ENCODE results near the gene IFI30. TPM values are rescaled to one million over a fixed set of nuclear protein-coding genes. Genes with fewer than 3 reads are reported as not detected.

Gene IFI30
- total and polyA plus RNA-seq, 2 experiments from 2014 or later = 0.86 to 10.3 TPM

- Histone ChIP-seq H3K27ac (no peak overlapping the region), H3F3A (ENCODE audit: insufficient read depth) (peaks cover 10% of the 10 kb centered on the region), H3K79me2 (ENCODE audit: insufficient read depth) (no peaks in the 10 kb centered on the region), H3K27me3 (replicated peaks; ENCODE audit: insufficient read depth) (no peaks in the 10 kb centered on the region), H3K4me1 (ENCODE audit: insufficient read depth) (peaks cover 5% of the 10 kb centered on the region; the same call in 1 of the 2 replicates), H3K36me3 (ENCODE audit: low read depth) (no peaks in the 10 kb centered on the region), H2AFZ (no peak overlapping the region), H4K20me1 (ENCODE audit: insufficient read depth) (no peaks in the 10 kb centered on the region), H3K4me3 (no peak overlapping the region), H3K9me2 (ENCODE audit: insufficient read depth) (no peaks in the 10 kb centered on the region), H3K9ac (no peak overlapping the region), H3K9me3 (ENCODE audit: low read depth) (no peaks in the 10 kb centered on the region), H3K4me2 (ENCODE audit: unreplicated experiment) (no peak overlapping the region)
- no peak for DNase-seq
- TF ChIP-seq EZH2 (IDR thresholded peaks at IDR 0.05; ENCODE audit: insufficient read depth, poor library complexity, severe bottlenecking) (no peak), EZH2phosphoT487 (IDR thresholded peaks at IDR 0.05; ENCODE audit: insufficient read depth, low read depth) (no peak)
- WGBS, 2 experiments (ENCODE audit: low coverage in 1 of 2, low lambda C conversion rate in 2 of 2, missing lambda C conversion rate in 2 of 2) = 74 to 76% methylated on average over 7 of the region's 7 CpGs
- in situ Hi-C loops (cut with MboI) = no loop called here
Measured at GRCh38 chr19:18196511-18196845, 22.9 kb downstream of the IFI30 start.

- H3K4me2 ChIP-seq (ENCODE audit: unreplicated experiment) = no peak overlapping the region
- H3K9me3 ChIP-seq (ENCODE audit: low read depth) = no peaks in the 10 kb centered on the region
- no peaks in the 10 kb centered on the region for H3K36me3 ChIP-seq (ENCODE audit: low read depth)
- H3K79me2 ChIP-seq (ENCODE audit: insufficient read depth) = no peaks in the 10 kb centered on the region
- no peak overlapping the region for H3K27ac ChIP-seq
- H3K4me1 ChIP-seq (ENCODE audit: insufficient read depth) = peaks cover 5% of the 10 kb centered on the region; the same call in 1 of the 2 replicates
- WGBS, 2 experiments (ENCODE audit: low coverage in 1 of 2, low lambda C conversion rate in 2 of 2, missing lambda C conversion rate in 2 of 2) = 89 to 92% methylated on average over 18 of the region's 18 CpGs
- H3K9ac ChIP-seq = no peak overlapping the region
- no peaks in the 10 kb centered on the region for H3K9me2 ChIP-seq (ENCODE audit: insufficient read depth)
- H3K27me3 ChIP-seq (replicated peaks; ENCODE audit: insufficient read depth) = no peaks in the 10 kb centered on the region
- no peak overlapping the region for H3K4me3 ChIP-seq
- H4K20me1 ChIP-seq (ENCODE audit: insufficient read depth) = no peaks in the 10 kb centered on the region
- no peak for DNase-seq
- peaks cover 2% of the 10 kb centered on the region for H3F3A ChIP-seq (ENCODE audit: insufficient read depth)
- H2AFZ ChIP-seq = no peak overlapping the region
- no peak for TF ChIP-seq EZH2phosphoT487 (IDR thresholded peaks at IDR 0.05; ENCODE audit: insufficient read depth, low read depth)
- TF ChIP-seq EZH2 (IDR thresholded peaks at IDR 0.05; ENCODE audit: insufficient read depth, poor library complexity, severe bottlenecking) = no peak
- in situ Hi-C loops (cut with MboI) = no loop called here
Measured at GRCh38 chr19:18197306-18197705, 23.7 kb downstream of the IFI30 start.

GRCh38 chr19:18197941-18198340 is 24.3 kb downstream of the IFI30 start:
- Histone ChIP-seq H3K4me3 (no peak overlapping the region), H3K9me3 (ENCODE audit: low read depth) (no peaks in the 10 kb centered on the region), H3K27me3 (replicated peaks; ENCODE audit: insufficient read depth) (no peaks in the 10 kb centered on the region), H3K79me2 (ENCODE audit: insufficient read depth) (no peaks in the 10 kb centered on the region), H2AFZ (no peak overlapping the region), H3K4me1 (ENCODE audit: insufficient read depth) (peaks cover 5% of the 10 kb centered on the region; the same call in 1 of the 2 replicates), H3K4me2 (ENCODE audit: unreplicated experiment) (no peak overlapping the region), H3K9me2 (ENCODE audit: insufficient read depth) (no peaks in the 10 kb centered on the region), H3F3A (ENCODE audit: insufficient read depth) (no peaks in the 10 kb centered on the region), H3K9ac (no peak overlapping the region), H3K27ac (no peak overlapping the region), H4K20me1 (ENCODE audit: insufficient read depth) (no peaks in the 10 kb centered on the region), H3K36me3 (ENCODE audit: low read depth) (no peaks in the 10 kb centered on the region)
- TF ChIP-seq EZH2phosphoT487 (IDR thresholded peaks at IDR 0.05; ENCODE audit: insufficient read depth, low read depth) = no peak
- TF ChIP-seq EZH2 (IDR thresholded peaks at IDR 0.05; ENCODE audit: insufficient read depth, poor library complexity, severe bottlenecking) = no peak
- in situ Hi-C loops (cut with MboI) = no loop called here
- DNase-seq = no peak
- WGBS, 2 experiments (ENCODE audit: low coverage in 1 of 2, low lambda C conversion rate in 2 of 2, missing lambda C conversion rate in 2 of 2) = 59 to 61% methylated on average over 6 of the region's 6 CpGs

- Histone ChIP-seq H2AFZ (no peak overlapping the region), H4K20me1 (ENCODE audit: insufficient read depth) (no peaks in the 10 kb centered on the region), H3F3A (ENCODE audit: insufficient read depth) (no peaks in the 10 kb centered on the region), H3K4me3 (no peak overlapping the region), H3K4me1 (ENCODE audit: insufficient read depth) (peaks cover 5% of the 10 kb centered on the region; the same call in 1 of the 2 replicates), H3K9me2 (ENCODE audit: insufficient read depth) (no peaks in the 10 kb centered on the region), H3K9me3 (ENCODE audit: low read depth) (no peaks in the 10 kb centered on the region), H3K79me2 (ENCODE audit: insufficient read depth) (no peaks in the 10 kb centered on the region), H3K27ac (no peak overlapping the region), H3K36me3 (ENCODE audit: low read depth) (no peaks in the 10 kb centered on the region), H3K4me2 (ENCODE audit: unreplicated experiment) (no peak overlapping the region), H3K27me3 (replicated peaks; ENCODE audit: insufficient read depth) (no peaks in the 10 kb centered on the region), H3K9ac (no peak overlapping the region)
- no peak for DNase-seq
- in situ Hi-C loops (cut with MboI) = no loop called here
- TF ChIP-seq EZH2phosphoT487 (IDR thresholded peaks at IDR 0.05; ENCODE audit: insufficient read depth, low read depth) (no peak), EZH2 (IDR thresholded peaks at IDR 0.05; ENCODE audit: insufficient read depth, poor library complexity, severe bottlenecking) (no peak)
- WGBS, 2 experiments (ENCODE audit: low coverage in 1 of 2, low lambda C conversion rate in 2 of 2, missing lambda C conversion rate in 2 of 2) = 89 to 95% methylated on average over 6 of the region's 6 CpGs
Measured at GRCh38 chr19:18198374-18198773, 24.8 kb downstream of the IFI30 start.

- Histone ChIP-seq H3K4me3 (no peak overlapping the region), H3K9ac (no peak overlapping the region), H3K36me3 (ENCODE audit: low read depth) (no peaks in the 10 kb centered on the region), H3F3A (ENCODE audit: insufficient read depth) (peaks cover 6% of the 10 kb centered on the region; the same call in 1 of the 2 replicates), H3K4me1 (ENCODE audit: insufficient read depth) (peaks cover 8% of the 10 kb centered on the region), H3K9me3 (ENCODE audit: low read depth) (no peaks in the 10 kb centered on the region), H3K27me3 (replicated peaks; ENCODE audit: insufficient read depth) (no peaks in the 10 kb centered on the region), H2AFZ (no peak overlapping the region), H3K27ac (no peak overlapping the region), H3K4me2 (ENCODE audit: unreplicated experiment) (no peak overlapping the region), H3K9me2 (ENCODE audit: insufficient read depth) (no peaks in the 10 kb centered on the region), H3K79me2 (ENCODE audit: insufficient read depth) (no peaks in the 10 kb centered on the region), H4K20me1 (ENCODE audit: insufficient read depth) (no peaks in the 10 kb centered on the region)
- no peak for DNase-seq
- 80 to 81% methylated on average over 24 of the region's 24 CpGs for WGBS, 2 experiments (ENCODE audit: low coverage in 1 of 2, low lambda C conversion rate in 2 of 2, missing lambda C conversion rate in 2 of 2)
- TF ChIP-seq EZH2 (IDR thresholded peaks at IDR 0.05; ENCODE audit: insufficient read depth, poor library complexity, severe bottlenecking) (no peak), EZH2phosphoT487 (IDR thresholded peaks at IDR 0.05; ENCODE audit: insufficient read depth, low read depth) (no peak)
- in situ Hi-C loops (cut with MboI) = no loop called here
Measured at GRCh38 chr19:18202397-18202777, 28.8 kb downstream of the IFI30 start.
